HepG2 (cell line): ENCODE data around the gene MBD5. TPM values are rescaled to one million over a fixed set of nuclear protein-coding genes. Genes with fewer than 3 reads are reported as not detected.

Experiments used
- ATAC-seq: fragments of 200-7000 bp; cut with Tn5 transposase; 3 replicates; pipeline ENCODE4 v1.9.1; 2020; ENCODE audit warnings: mild to moderate bottlenecking, moderate library complexity
- BruUV-seq: library from RNA; stranded (reverse); fragments of 400-500 nt; replicated peaks from 2 replicates; lab custom pipeline; 2021; lab: Mats Ljungman, UMichigan
- CTCF ChIA-PET: fragments of 300-600 bp; formaldehyde crosslinking; extraction: SDS; loops from one replicate; lab custom pipeline; 2021; ENCODE audit warnings: low total read pairs, inconsistent platforms, low intra/inter-chr PET ratio; lab: Yijun Ruan, JAX
- POLR2A ChIA-PET: fragments of 350-600 bp; sonication (Branson Sonifier 250); formaldehyde crosslinking; loops from one replicate; lab custom pipeline; 2020; ENCODE audit warnings: antibody characterized with exemption, inconsistent platforms; lab: Yijun Ruan, JAX
- DNase-seq: peaks from one replicate; pipeline ENCODE4 v3.0.0-alpha.2; 2015; ENCODE audit warnings: low spot score
- FAIRE-seq: peaks from 3 replicates; lab custom pipeline; 2011; peaks lifted over from hg19 to GRCh38; lab: Jason Lieb, UNC
- H2AFZ ChIP-seq: one replicate; pipeline ENCODE4 v1.6.1; 2011; ENCODE audit warnings: low read length, inconsistent platforms
- H3K27ac ChIP-seq: fragments of 300-600 bp; 3 replicates; pipeline ENCODE4 v1.8.0; 2011; ENCODE audit warnings: mixed run types, mild to moderate bottlenecking, mixed read lengths, low read length, inconsistent platforms; ENCODE audit not compliant: insufficient read depth; ENCODE audit errors: extremely low read length
- H3K27me3 ChIP-seq, 2 experiments: fragments of 200-600 bp in 1 of 2; 2 replicates in 1 of 2; 3 replicates in 1 of 2; pipeline versions ENCODE4 v1.6.0 to v1.8.0; 2011; ENCODE audit warnings: low read length in 2 of 2, mild to moderate bottlenecking in 2 of 2, moderate library complexity in 2 of 2, inconsistent platforms in 1 of 2; ENCODE audit not compliant: insufficient read depth in 2 of 2, control insufficient read depth in 1 of 2
- H3K36me3 ChIP-seq, 2 experiments: fragments of 200-600 bp in 1 of 2; replicated peaks in 1 of 2; 2 replicates in 1 of 2; 3 replicates in 1 of 2; pipeline versions ENCODE4 v1.5.1 to v1.8.0; 2011; ENCODE audit warnings: low read length in 2 of 2, inconsistent platforms in 1 of 2; ENCODE audit not compliant: insufficient read depth in 2 of 2, control insufficient read depth in 1 of 2
- H3K4me1 ChIP-seq: 2 replicates; pipeline ENCODE4 v1.5.1; 2012; ENCODE audit warnings: low read length, inconsistent platforms; ENCODE audit not compliant: insufficient read depth
- H3K4me2 ChIP-seq: 2 replicates; pipeline ENCODE4 v1.6.0; 2011; ENCODE audit warnings: low read depth, low read length, inconsistent platforms
- H3K4me3 ChIP-seq, 3 experiments: fragments of 200-600 bp in 1 of 3; sonication (generic), shearing (Covaris generic) in 1 of 3; replicated peaks in 1 of 3; 2 replicates each; pipeline ENCODE4 v1.5.1; 2011 to 2016; ENCODE audit warnings: low read length in 3 of 3, inconsistent platforms in 2 of 3, low read depth in 2 of 3, mild to moderate bottlenecking in 2 of 3, control low read depth in 1 of 3, mixed read lengths in 1 of 3; ENCODE audit not compliant: insufficient read depth in 1 of 3
- H3K79me2 ChIP-seq: one replicate; pipeline ENCODE4 v1.6.1; 2011; ENCODE audit warnings: low read length, inconsistent platforms; ENCODE audit not compliant: insufficient read depth
- H3K9ac ChIP-seq: 2 replicates; pipeline ENCODE4 v1.6.0; 2011; ENCODE audit warnings: mild to moderate bottlenecking, low read depth, low read length, inconsistent platforms; ENCODE audit not compliant: insufficient read depth
- H3K9me3 ChIP-seq: 2 replicates; pipeline ENCODE4 v1.5.1; 2012; ENCODE audit warnings: mild to moderate bottlenecking, low read length
- H4K20me1 ChIP-seq: 2 replicates; pipeline ENCODE4 v1.6.0; 2011; ENCODE audit warnings: inconsistent platforms, mild to moderate bottlenecking, low read length, moderate library complexity; ENCODE audit not compliant: insufficient read depth
- E2F2 ChIP-seq: sonication (generic); formaldehyde crosslinking; IDR thresholded peaks from 2 replicates; pipeline ENCODE4 v1.4.0; 2020; ENCODE audit warnings: missing genetic modification reagents, borderline replicate concordance
- GZF1 ChIP-seq: sonication (generic); formaldehyde crosslinking; IDR thresholded peaks from 2 replicates; pipeline ENCODE4 v1.5.1; 2020; ENCODE audit warnings: mild to moderate bottlenecking, missing genetic modification reagents
- HOXA3 ChIP-seq: sonication (generic); formaldehyde crosslinking; IDR thresholded peaks from 2 replicates; pipeline ENCODE4 v1.5.0; 2020; ENCODE audit warnings: missing genetic modification reagents
- MXD4 ChIP-seq: IDR thresholded peaks from 2 replicates; pipeline ENCODE4 v1.6.1; 2016; ENCODE audit warnings: mild to moderate bottlenecking, missing biosample characterization, missing genetic modification reagents
- RBFOX2 ChIP-seq: fragments of 200-400 bp; formaldehyde crosslinking; IDR thresholded peaks from 2 replicates; pipeline ENCODE4 v1.6.1; 2017; ENCODE audit warnings: low read depth, mild to moderate bottlenecking, low read length
- RFXAP ChIP-seq: sonication (generic); formaldehyde crosslinking; IDR thresholded peaks from 2 replicates; pipeline ENCODE4 v1.4.0; 2020; ENCODE audit warnings: missing genetic modification reagents, borderline replicate concordance
- SETDB1 ChIP-seq: sonication (generic); formaldehyde crosslinking; IDR thresholded peaks from 2 replicates; pipeline ENCODE4 v1.5.1; 2020; ENCODE audit warnings: missing genetic modification reagents, mild to moderate bottlenecking, borderline replicate concordance
- ZNF124 ChIP-seq: sonication (generic); formaldehyde crosslinking; IDR thresholded peaks from 2 replicates; pipeline ENCODE4 v1.4.0; 2020; ENCODE audit warnings: missing genetic modification reagents
- ZNF382 ChIP-seq: sonication (generic); formaldehyde crosslinking; IDR thresholded peaks from 2 replicates; pipeline ENCODE4 v1.5.0; 2020; ENCODE audit warnings: missing genetic modification reagents, mild to moderate bottlenecking, borderline replicate concordance
- ZNF558 ChIP-seq: sonication (generic); formaldehyde crosslinking; IDR thresholded peaks from 2 replicates; pipeline ENCODE4 v1.9.0; 2022; ENCODE audit warnings: mild to moderate bottlenecking, missing genetic modification reagents, borderline replicate concordance
- ZNF572 ChIP-seq: sonication (generic); formaldehyde crosslinking; IDR thresholded peaks from 2 replicates; pipeline ENCODE4 v1.5.1; 2020; ENCODE audit warnings: mild to moderate bottlenecking, missing genetic modification reagents
- ZNF687 ChIP-seq: sonication (generic); formaldehyde crosslinking; IDR thresholded peaks from 2 replicates; pipeline ENCODE4 v1.5.1; 2020; ENCODE audit warnings: mild to moderate bottlenecking, missing genetic modification reagents, moderate library complexity
- WGBS: methylation state at CpG from one replicate; pipeline ENCODE4 v1.1.6; 2017; ENCODE audit warnings: low lambda C conversion rate; 5-methylcytosine and 5-hydroxymethylcytosine counted together
- in situ Hi-C: cut with HindIII; loops from 2 replicates; pipeline ENCODE4 v1.10.0; 2017; ENCODE audit warnings: low pct_unique_long_range_greater_than_20kb; ENCODE audit not compliant: extremely low pct_ligation_motif_present
- intact Hi-C: fragments of 100-400 bp; cut with micrococcal nuclease; formaldehyde crosslinking; loops from one replicate; pipeline ENCODE4 v1.10.0; 2022; ENCODE audit not compliant: unreplicated experiment
- polyA plus RNA-seq, 8 experiments: library from polyadenylated mRNA; depleted of rRNA in 3 of 8; stranded (reverse) in 7 of 8; unstranded in 1 of 8; fragments of >200 nt; fragmentation: Illumina TruSeq in 4 of 8; extraction: Trizol in 4 of 8; gene quantifications; 2 replicates each; pipeline versions ENCODE4 v1.2.1 to v1.2.3, GENCODE V29; 2011 to 2016; ENCODE audit warnings: low read depth in 4 of 8, missing spikeins in 1 of 8, mixed read lengths in 1 of 8; ENCODE audit not compliant: insufficient read depth in 1 of 8
- total RNA-seq, 5 experiments: library from RNA; depleted of rRNA; stranded (reverse); fragments of >200 nt; fragmentation: Illumina TruSeq; extraction: Trizol; gene quantifications; 2 replicates each; pipeline ENCODE4 v1.2.3, GENCODE V29; 2016; ENCODE audit warnings: low read depth in 1 of 5
- TF ChIP-seq, protein P1 (sequence below): sonication (generic); formaldehyde crosslinking; IDR thresholded peaks from 2 replicates; pipeline ENCODE4 v1.8.0; 2022; ENCODE audit warnings: missing genetic modification reagents, low read depth, mild to moderate bottlenecking, borderline replicate concordance

The MBD5 gene
- total and polyA plus RNA-seq, 2 of the 13 experiments (the other 11 are each of a cell fraction or from before 2014, with no cell fraction given), result 13.5 to 26.4 TPM

DNA sequence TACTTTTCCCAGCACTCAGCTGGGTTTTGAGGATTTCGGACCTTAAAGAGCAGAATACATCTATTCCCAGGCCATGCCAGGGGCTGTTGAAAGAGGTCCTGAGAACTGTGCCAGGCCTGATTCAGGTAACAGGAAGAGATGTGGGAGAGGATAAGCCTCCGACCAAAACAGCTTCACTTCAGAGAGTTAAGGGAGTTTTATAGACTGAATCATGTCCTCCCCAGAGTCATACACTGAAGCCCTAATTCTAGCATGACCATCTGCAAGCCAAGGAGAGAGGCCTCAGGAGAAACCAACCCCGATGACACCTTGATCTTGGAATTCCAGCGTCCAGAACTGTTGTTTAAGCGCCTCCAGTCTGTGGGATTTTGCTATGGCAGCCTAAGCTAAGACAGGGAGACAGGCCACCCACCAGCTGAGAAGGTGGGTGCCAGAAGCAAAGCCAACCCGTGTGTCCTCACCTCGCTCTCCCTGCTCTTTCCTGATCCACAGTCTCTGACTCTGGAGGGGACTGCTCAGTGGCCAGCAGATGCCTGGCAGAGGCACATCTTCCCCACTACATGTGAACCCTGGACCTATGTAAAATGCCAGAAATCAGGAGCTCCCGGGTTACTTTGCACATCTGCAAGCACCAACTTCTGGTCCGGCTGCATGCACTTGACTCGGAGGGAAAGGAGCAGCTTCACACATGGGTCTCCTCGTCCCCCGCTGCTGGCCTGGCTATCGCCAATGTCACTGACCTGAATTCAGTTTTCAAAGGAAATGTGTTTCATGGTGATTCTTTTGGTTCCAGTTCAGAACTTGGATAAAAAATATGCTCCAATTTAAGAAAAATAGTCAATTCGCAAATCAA, 506.8 kb downstream of the MBD5 start:
- Histone ChIP-seq H3K9ac (no peak overlapping the region), H3K36me3 (no peaks in the 10 kb centered on the region), H3K27me3 (peaks cover 0 to 15% of the 10 kb centered on the region in 2 experiments; a peak in 3 of 5 replicates), H3K9me3 (no peaks in the 10 kb centered on the region), H3K4me3 (no peak overlapping the region), H3K4me2 (no peak overlapping the region), H3K79me2 (no peaks in the 10 kb centered on the region), H3K4me1 (peaks cover 13% of the 10 kb centered on the region), H4K20me1 (no peaks in the 10 kb centered on the region), H3K27ac (no peak overlapping the region), H2AFZ (no peak overlapping the region)
- peak; percentile 35 for ATAC-seq
- 47% methylated on average over 14 of the region's 14 CpGs for WGBS
- CTCF ChIA-PET, result no interaction called here
- no peak for DNase-seq
- no peak for FAIRE-seq
- intact Hi-C loops, result no loop called here
- POLR2A ChIA-PET, result no interaction called here
- in situ Hi-C loops, result no loop called here
- no TSS peak for BruUV-seq
- no peak for TF ChIP-seq GZF1
- no peak for TF ChIP-seq ZNF124
- TF ChIP-seq, protein P1, sequence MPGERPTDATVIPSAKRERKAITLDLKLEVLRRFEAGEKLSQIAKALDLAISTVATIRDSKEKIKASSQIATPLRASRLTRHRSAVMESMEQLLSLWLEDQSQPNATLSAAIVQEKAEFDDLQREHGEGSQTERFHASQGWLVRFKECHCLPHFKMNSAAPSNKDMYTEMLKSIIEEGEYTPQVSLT (CRISPR knock-in tag), result no peak
- no peak for TF ChIP-seq ZNF572 (CRISPR knock-in tag)
- TF ChIP-seq ZNF558 (CRISPR knock-in tag), result no peak
- no peak for TF ChIP-seq ZNF687 (CRISPR knock-in tag)
- no peak for TF ChIP-seq ZNF382
- no peak for TF ChIP-seq HOXA3 (CRISPR knock-in tag)
- TF ChIP-seq E2F2, result no peak
- TF ChIP-seq MXD4 (CRISPR knock-in tag), result no peak
- no peak for TF ChIP-seq RBFOX2
- no peak for TF ChIP-seq RFXAP (CRISPR knock-in tag)
- no peak for TF ChIP-seq SETDB1 (CRISPR knock-in tag)
